OCI-M2 (cell line): ENCODE data around the gene ELFN2.
"Not testable (repeated sequence)": the region's sequence is repeated elsewhere in the genome, so short reads cannot be mapped to it uniquely, and the experiment has no call there.

Experiments used
- DNase-seq: peaks from one replicate; lab custom pipeline; 2025; ENCODE audit not compliant: unreplicated experiment; lab: John Stamatoyannopoulos, UW

The ELFN2 gene

DNA sequence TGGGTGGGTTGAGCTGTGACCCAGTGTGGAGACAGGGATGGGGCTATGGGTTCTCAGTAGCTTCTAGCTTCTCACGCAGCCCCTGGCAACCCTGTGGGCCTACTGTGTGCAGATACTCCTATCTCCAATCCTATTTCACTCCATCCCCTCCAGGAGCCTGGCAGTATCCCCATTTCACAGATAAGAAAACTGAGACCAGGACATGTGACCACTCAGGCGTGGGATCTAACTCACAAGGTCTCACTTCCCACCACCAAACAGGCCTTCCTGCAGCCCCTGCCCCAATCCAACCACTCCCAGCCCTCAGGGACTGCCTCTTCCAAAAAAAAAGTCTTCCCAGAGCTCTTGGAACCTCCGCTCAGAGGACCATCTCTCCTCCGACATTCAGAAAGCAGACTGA, 15.6 kb downstream of the ELFN2 start:
- no peak for DNase-seq

DNA sequence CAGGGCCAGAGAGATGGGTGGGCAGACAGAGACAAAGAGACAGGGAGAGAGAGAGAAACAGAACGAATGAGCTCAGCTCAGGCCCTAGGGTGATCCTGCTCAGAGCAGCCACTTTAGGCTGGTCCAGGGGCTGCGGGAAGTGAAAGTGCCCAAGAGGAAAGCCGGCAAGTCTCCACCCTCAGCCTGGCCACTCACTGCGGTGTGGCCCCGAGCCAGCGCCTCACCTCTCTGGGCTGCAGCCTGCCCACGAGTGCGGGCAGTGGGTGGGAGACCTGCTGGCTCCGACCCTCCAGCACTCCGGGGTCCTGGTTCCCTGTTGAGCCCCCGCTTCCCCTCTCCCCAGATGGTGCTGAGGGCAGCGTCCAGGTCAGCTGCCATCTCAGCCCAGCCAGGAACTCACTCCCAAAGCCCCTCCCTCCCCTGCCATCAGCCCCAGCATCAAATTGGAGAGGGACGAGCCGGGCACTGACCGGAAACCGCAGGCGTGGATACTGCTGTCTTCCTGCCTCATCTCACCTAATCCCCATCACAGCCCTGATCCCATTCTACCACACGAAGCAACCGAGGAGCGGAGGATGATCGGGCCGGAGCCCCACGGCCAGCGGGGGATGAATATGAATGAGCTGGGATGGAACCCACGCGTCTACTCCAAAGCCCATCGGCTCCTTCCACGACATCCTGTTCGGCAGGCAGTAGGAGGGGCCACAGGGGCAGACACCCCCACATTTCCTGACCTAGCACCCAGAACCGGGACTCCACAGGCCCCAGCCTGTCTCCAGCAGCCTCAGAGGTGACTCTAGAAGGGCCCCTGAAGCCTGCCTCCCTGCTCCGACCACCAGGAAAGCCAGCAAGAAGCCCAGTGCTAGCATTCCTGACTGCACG, 16.9 kb downstream of the ELFN2 start:
- no peak for DNase-seq

- DNase-seq = no peak
Measured at GRCh38 chr22:37409459-37410050, 17.7 kb downstream of the ELFN2 start.

DNA sequence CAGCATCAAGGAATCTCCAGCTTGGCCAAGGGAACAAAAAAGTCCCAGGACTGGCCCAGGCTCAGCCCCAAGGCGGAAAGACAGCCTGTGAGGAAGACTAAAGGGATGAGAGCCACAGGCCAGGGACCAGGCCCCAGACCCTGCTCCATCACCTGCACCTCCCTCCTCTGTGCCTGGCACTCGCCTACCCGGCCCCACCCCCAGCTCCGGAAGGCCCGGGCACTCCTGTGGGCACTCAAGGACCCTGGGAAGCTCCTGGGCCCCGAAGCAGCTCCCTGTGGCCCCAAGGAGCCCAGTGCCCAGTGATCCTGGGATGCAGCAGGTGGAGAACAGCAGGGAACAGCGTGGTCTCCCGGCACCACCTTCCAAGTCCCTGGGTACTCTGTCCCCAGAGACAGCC, 18.2 kb downstream of the ELFN2 start:
- no peak for DNase-seq

DNA sequence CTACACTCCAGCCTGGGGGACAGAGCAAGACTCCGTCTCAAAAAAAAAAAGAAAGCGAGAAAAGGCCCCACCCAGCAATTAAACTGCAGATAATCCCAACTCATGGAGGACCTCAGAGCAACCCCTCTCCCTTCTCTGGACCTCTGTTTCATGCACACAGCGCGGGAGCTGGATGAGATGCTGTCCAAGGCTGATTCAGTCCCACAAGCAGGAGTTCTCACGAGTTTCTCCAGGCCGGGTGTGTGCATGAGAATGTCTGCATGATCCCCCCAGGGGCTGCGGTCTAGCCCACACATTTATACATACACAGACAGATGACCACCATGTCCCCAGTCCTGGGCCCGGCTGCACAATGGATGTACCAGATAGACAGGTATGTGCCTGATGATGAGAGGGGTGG, 19.4 kb downstream of the ELFN2 start:
- no peak for DNase-seq

GRCh38 chr22:37406441-37407235, 20.6 kb downstream of the ELFN2 start:
- no peak for DNase-seq

DNA sequence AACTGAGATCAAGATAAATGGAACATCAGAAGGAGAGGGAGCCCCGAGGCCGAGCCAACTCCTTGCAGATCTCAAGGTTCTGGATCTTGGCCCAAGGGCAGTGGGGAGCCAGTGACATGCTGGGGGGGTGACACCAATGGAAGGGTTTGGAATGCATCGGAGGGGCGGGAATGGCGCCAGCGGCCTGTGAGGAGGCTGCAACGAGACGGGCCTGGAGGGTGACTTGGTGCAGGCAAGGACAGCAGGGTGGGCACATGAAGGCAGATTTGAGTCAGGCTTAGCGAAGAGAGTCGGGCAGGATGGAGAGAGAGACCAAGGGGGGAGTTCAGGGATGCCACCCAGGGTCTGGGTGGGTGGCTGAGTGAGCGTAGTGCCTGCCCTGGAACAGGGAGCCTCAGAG, 23.2 kb downstream of the ELFN2 start:
- no peak for DNase-seq

DNA sequence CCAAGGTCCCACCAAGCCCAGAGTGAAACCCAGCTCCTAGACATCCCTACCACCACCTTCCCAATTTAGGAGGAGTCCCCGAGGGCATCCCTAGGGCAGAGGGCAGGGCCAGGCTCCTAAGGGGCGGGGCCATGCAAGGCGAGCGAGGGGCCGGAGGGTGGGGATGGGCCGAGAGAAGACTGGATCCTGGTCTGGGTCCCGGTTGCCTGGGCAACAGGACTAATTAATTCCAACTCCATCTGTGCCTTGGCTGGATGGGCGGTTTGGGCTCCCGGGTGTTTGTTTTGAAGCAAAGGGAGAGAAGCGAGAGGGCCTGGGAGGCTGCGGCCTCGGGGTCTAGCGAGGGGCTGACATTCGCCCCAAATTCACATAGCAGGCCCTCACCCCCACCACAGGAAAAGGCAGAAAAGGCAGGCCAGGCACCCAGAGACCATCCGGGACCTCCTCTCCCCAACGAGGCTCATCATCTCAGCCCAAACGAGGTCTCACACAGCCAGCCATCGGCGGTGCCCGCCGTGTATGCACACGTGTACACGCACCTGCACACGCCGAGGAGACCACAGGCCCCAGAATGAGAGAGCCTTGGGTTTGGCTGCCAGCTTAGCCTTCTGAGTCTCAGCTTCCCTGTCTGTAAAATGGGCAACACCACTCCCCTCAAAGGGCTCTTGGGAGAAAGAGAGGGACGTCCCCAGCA, 23.9 kb downstream of the ELFN2 start:
- DNase-seq = no peak

DNA sequence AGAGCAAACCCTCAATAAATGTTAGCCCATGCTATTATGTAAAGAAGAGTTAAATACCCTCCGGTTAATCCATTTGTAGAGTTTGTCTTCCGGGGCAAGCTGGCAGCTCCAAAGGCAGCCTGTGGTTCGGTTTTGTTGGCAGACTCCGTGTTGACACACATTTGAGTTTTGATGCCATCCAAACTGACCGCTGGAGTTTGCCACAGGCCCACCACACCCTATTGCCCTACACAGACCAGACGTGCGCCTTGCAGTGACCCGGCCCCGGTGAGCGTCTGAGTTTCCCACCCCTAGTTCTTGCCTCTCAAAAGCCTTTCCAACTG, 25.1 kb downstream of the ELFN2 start:
- DNase-seq = no peak

DNA sequence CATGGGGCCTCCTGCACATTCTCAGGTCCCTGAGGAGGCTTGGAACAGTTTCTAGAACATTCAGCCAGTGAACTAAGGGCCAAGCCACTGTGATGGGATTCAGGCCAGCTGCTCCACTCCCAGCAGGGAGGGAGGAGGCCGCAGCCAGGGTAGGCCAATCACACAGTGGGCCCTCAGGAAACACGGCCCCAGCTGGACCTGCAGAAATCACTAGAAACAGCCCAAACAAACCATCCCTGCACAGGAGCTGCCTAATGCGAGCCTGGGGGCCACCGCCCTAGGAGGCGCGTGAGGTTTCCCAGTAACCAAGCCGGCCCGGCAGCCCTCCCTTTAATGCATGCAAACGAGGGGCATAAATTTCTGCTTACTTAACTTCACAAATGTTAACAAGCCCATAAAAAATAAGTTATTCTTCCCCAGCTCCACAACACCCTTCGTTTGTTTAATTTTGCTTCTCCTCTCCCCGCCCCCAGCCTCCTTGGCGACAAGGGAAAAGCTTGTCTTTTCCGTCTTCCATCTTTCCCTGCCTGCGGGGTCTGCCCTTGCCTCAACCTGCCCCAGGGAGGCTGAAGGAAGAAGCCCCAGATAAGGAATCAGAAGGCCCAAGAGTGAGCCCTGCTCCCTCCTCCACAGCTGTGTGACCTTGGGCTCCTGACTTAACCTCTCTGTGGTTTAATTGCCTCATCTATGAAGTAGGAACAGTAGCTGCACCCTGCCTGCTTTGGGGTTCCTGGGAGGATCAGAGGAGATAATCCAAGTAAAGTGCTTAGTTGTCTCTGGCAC, 25.7 kb downstream of the ELFN2 start:
- DNase-seq = no peak

- no peak for DNase-seq
Measured at GRCh38 chr22:37400719-37401118, 26.6 kb downstream of the ELFN2 start.

- DNase-seq = not testable (repeated sequence)
Measured at GRCh38 chr22:37399457-37399856, 27.8 kb downstream of the ELFN2 start.

GRCh38 chr22:37397226-37397625, 30.1 kb downstream of the ELFN2 start:
- no peak for DNase-seq

DNA sequence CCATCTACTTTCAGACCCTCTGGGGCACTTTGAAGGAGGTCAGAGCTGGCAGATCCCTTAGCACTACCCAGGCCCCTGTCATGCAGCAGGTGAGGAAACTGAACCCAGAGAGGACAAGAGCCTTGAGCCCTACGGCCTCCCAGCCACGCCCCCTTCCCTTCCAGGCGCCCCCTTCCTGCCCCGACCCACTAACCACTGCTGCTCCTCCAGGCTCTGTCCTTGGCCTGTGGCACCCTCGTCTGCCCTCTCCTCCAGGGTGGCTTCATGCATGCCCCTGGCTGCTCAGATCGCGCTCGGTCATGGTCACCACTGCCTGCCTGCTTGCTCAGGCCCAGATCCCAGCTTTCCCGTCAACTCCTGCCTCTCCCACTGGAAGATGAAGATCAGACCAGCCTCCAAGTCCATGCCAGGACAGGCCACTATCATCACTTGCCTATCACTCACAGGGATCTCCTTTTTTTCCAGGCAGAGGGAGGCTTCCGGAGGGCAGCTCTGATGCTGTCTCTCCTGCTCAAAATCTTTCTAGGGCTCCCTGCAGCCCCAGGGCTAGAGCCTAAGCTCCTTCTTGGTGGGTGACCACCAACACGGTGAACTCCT, 30.7 kb downstream of the ELFN2 start:
- no peak for DNase-seq

- no peak for DNase-seq
Measured at GRCh38 chr22:37394341-37394740, 32.9 kb downstream of the ELFN2 start.

- DNase-seq = no peak
Measured at GRCh38 chr22:37393746-37394145, 33.5 kb downstream of the ELFN2 start.

- no peak for DNase-seq
Measured at GRCh38 chr22:37392721-37393328, 34.5 kb downstream of the ELFN2 start.

DNA sequence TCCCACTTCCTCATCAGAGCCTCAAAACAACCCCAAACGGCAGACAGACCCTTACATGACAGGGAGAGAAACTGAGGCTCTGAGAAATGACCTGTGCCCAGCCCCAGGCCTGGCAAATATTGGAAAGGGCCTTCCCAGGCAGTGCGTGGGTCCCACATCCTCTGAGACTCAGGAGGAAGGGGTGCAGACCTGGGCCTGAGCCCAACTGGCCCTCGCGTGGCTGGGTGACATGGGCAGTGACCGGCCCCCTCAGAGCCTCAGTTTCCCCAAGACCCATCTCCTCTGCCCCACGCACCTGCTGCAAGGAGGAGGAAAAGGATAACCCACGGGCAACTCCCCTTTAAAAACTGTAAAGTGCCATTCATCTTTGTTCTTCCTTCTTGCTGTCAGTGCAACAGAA, 35.6 kb downstream of the ELFN2 start:
- DNase-seq = no peak

DNA sequence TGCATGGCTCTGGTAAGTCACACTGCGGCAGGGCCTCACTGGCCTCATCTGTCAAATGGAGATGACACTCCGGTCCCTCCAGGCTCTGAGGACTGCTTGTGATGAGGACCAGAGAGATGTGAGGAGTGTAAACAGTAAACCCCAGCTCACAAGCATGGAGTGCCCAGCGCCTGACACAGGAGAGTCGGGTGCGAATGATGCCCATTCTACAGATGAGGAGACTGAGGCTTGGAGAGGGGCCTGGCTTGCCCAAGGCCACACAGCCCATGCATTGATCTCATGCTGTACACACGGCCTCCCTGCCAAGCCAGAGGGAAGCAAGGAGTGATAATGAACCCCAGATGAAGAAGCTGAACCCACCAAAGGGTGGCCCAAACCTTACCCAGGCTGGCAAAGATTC, 37.2 kb downstream of the ELFN2 start:
- DNase-seq = no peak

- DNase-seq = no peak
Measured at GRCh38 chr22:37388538-37388937, 38.7 kb downstream of the ELFN2 start.
